Caco-2 (cell line): Measurements from ENCODE around the gene FRMD6. TPM values are rescaled to one million over a fixed set of nuclear protein-coding genes. Genes with fewer than 3 reads are reported as not detected.

Experiments used
- BruUV-seq: library from RNA; stranded (reverse); fragments of 400-500 nt; replicated peaks from 2 replicates; lab custom pipeline; 2021; lab: Mats Ljungman, UMichigan
- CTCF ChIA-PET: fragments of 300-600 bp; sonication (Branson Sonifier 250); formaldehyde crosslinking; loops from one replicate; lab custom pipeline; 2022; ENCODE audit warnings: antibody characterized with exemption; lab: Charles Lee
- POLR2A ChIA-PET: fragments of 300-600 bp; sonication (Branson Sonifier 250); formaldehyde crosslinking; loops from one replicate; lab custom pipeline; 2022; ENCODE audit warnings: antibody characterized with exemption; lab: Charles Lee
- DNase-seq, 2 experiments: peaks; one replicate each; pipeline versions ENCODE4 v3.0.0 to v3.0.0-alpha.2; 2020 to 2022
- H3K27me3 ChIP-seq: replicated peaks from 2 replicates; pipeline ENCODE4 v1.6.0; 2011; ENCODE audit warnings: low read length; ENCODE audit not compliant: control insufficient read depth, insufficient read depth
- H3K36me3 ChIP-seq: 2 replicates; pipeline ENCODE4 v1.5.1; 2011; ENCODE audit warnings: low read length; ENCODE audit not compliant: control insufficient read depth, insufficient read depth
- H3K4me1 ChIP-seq: fragments of 250-450 bp; sonication (Bioruptor Pico); 2 replicates; pipeline ENCODE4 v1.5.1; 2020; ENCODE audit warnings: mild to moderate bottlenecking
- H3K4me3 ChIP-seq: 2 replicates; pipeline ENCODE4 v1.5.1; 2011; ENCODE audit warnings: low read depth, mild to moderate bottlenecking, control low read depth, low read length
- H3K9me3 ChIP-seq: fragments of 250-450 bp; sonication (Bioruptor Pico); 2 replicates; pipeline ENCODE4 v1.5.1; 2020; ENCODE audit warnings: mild to moderate bottlenecking, moderate library complexity
- H3K27ac Mint-ChIP-seq: one replicate; pipeline ENCODE4 v1.8.0; 2022; ENCODE audit warnings: mixed read lengths; ENCODE audit not compliant: unreplicated experiment
- H3K27me3 Mint-ChIP-seq: one replicate; pipeline ENCODE4 v1.8.0; 2022; ENCODE audit warnings: mixed read lengths; ENCODE audit not compliant: insufficient read depth, unreplicated experiment
- H3K36me3 Mint-ChIP-seq: one replicate; pipeline ENCODE4 v1.8.0; 2022; ENCODE audit warnings: mild to moderate bottlenecking, mixed read lengths; ENCODE audit not compliant: insufficient read depth, unreplicated experiment
- H3K4me1 Mint-ChIP-seq: one replicate; pipeline ENCODE4 v1.8.0; 2022; ENCODE audit warnings: low read depth, mixed read lengths; ENCODE audit not compliant: unreplicated experiment
- H3K4me3 Mint-ChIP-seq: one replicate; pipeline ENCODE4 v1.8.0; 2022; ENCODE audit warnings: mild to moderate bottlenecking, moderate library complexity, mixed read lengths; ENCODE audit not compliant: unreplicated experiment
- H3K9me3 Mint-ChIP-seq: one replicate; pipeline ENCODE4 v1.8.0; 2022; ENCODE audit warnings: mixed read lengths; ENCODE audit not compliant: unreplicated experiment
- CTCF ChIP-seq, 2 experiments: fragments of 200-600 bp in 1 of 2; IDR thresholded peaks; 1 replicate in 1 of 2; 2 replicates in 1 of 2; pipeline versions ENCODE4 v1.5.1 to v1.8.0; 2011 to 2022; ENCODE audit warnings: antibody characterized with exemption in 1 of 2, control low read depth in 1 of 2, inconsistent platforms in 1 of 2, low read depth in 1 of 2, low read length in 1 of 2, mild to moderate bottlenecking in 1 of 2, moderate library complexity in 1 of 2; ENCODE audit not compliant: insufficient read depth in 1 of 2, severe bottlenecking in 1 of 2, unreplicated experiment in 1 of 2
- intact Hi-C: fragments of 100-400 bp; cut with micrococcal nuclease; formaldehyde crosslinking; loops from one replicate; pipeline ENCODE4 v1.10.0; 2022; ENCODE audit not compliant: unreplicated experiment
- total RNA-seq: library from RNA; stranded (reverse); gene quantifications from 2 replicates; pipeline ENCODE4 v1.2.3, GENCODE V29; 2022

FRMD6 gene
- total RNA-seq, 1 experiment from 2014 or later: 35.7 TPM

DNA sequence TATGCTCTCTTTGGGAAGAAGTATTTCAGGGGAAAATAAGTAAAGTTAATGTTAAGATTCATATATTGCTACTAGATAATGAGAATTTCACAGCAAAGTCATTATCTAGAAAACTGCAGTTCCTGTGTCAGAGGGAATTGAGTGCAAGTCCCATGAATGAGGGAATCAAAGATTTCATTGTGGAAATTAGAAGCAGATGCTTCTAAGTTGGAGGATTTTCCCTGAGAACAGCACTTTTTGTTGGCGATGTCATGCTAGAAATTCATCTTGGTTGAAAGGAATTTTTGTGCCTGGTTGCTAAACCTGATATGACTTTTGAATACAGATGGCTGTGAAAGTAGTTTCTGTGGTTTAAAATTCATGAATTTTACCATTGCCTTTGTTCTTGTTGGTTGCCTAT is 25.6 kb downstream of the FRMD6 start:
- no peaks in the 10 kb centered on the region for H3K27me3 ChIP-seq
- POLR2A ChIA-PET: no interaction called here
- no peak for DNase-seq
- no TSS peak for BruUV-seq
- CTCF ChIA-PET: interaction anchor here (0.8 kb wide), 1 partner anchor 26 kb away, joined by 3 read pairs; the partner anchor contains the start of gene FRMD6
- Mint-ChIP-seq H3K27ac (no peak overlapping the region), H3K27me3 (no peaks in the 10 kb centered on the region), H3K36me3 (peaks cover 10% of the 10 kb centered on the region), H3K9me3 (no peaks in the 10 kb centered on the region), H3K4me1 (peaks cover 21% of the 10 kb centered on the region), H3K4me3 (no peak overlapping the region)
- H3K4me1 ChIP-seq: peaks cover 18% of the 10 kb centered on the region; the same call in 1 of the 2 replicates
- H3K9me3 ChIP-seq: no peaks in the 10 kb centered on the region
- H3K36me3 ChIP-seq: no peaks in the 10 kb centered on the region
- intact Hi-C loops: no loop called here
- TF ChIP-seq CTCF (IDR thresholded peaks at IDR 0.05; ENCODE audit: insufficient read depth in 1 of 2, low read depth in 1 of 2, low read length in 1 of 2, severe bottlenecking in 1 of 2, unreplicated experiment in 1 of 2): no peak
- no peak overlapping the region for H3K4me3 ChIP-seq

- Mint-ChIP-seq H3K36me3 (peaks cover 10% of the 10 kb centered on the region), H3K27ac (no peak overlapping the region), H3K9me3 (no peaks in the 10 kb centered on the region), H3K4me1 (peaks cover 21% of the 10 kb centered on the region), H3K4me3 (no peak overlapping the region), H3K27me3 (no peaks in the 10 kb centered on the region)
- Histone ChIP-seq H3K4me1 (peaks cover 18% of the 10 kb centered on the region; the same call in 1 of the 2 replicates), H3K9me3 (no peaks in the 10 kb centered on the region), H3K36me3 (no peaks in the 10 kb centered on the region), H3K4me3 (no peak overlapping the region), H3K27me3 (no peaks in the 10 kb centered on the region)
- POLR2A ChIA-PET: no interaction called here
- CTCF ChIA-PET: no interaction called here
- intact Hi-C loops: no loop called here
- no peak for TF ChIP-seq CTCF (IDR thresholded peaks at IDR 0.05; ENCODE audit: insufficient read depth in 1 of 2, low read depth in 1 of 2, low read length in 1 of 2, severe bottlenecking in 1 of 2, unreplicated experiment in 1 of 2)
- no TSS peak for BruUV-seq
- no peak for DNase-seq
Observed at GRCh38 chr14:51677738-51678137, 26.0 kb downstream of the FRMD6 start.

DNA sequence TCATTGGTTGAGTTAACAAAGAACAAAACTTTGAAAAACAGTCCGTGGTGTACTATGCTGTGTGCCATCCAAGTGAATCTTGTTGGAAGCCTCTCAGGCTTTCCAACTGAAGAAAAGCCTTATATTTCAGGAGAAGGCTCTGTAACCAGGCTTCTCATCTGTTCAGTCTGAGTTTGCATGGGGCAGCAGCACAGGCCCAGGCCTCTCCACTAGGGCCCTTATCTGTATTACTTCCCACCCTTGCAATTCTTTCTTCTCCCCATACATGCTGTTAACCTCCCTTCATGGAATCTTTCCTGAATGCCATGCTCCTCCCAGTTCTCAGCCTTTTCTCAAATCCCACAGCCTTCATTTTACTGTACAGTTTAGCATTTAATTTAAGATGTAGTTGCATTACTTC is 28.3 kb downstream of the FRMD6 start:
- Mint-ChIP-seq H3K4me1 (peaks cover 19% of the 10 kb centered on the region), H3K27me3 (no peaks in the 10 kb centered on the region), H3K27ac (no peak overlapping the region), H3K36me3 (peaks cover 7% of the 10 kb centered on the region), H3K9me3 (no peaks in the 10 kb centered on the region), H3K4me3 (no peak overlapping the region)
- H3K9me3 ChIP-seq: no peaks in the 10 kb centered on the region
- no peak overlapping the region for H3K4me3 ChIP-seq
- H3K27me3 ChIP-seq: no peaks in the 10 kb centered on the region
- ChIA-PET POLR2A (no interaction called here), CTCF (no interaction called here)
- BruUV-seq: no TSS peak
- no peak for TF ChIP-seq CTCF (IDR thresholded peaks at IDR 0.05; ENCODE audit: insufficient read depth in 1 of 2, low read depth in 1 of 2, low read length in 1 of 2, severe bottlenecking in 1 of 2, unreplicated experiment in 1 of 2)
- intact Hi-C loops: no loop called here
- no peak for DNase-seq
- no peaks in the 10 kb centered on the region for H3K36me3 ChIP-seq
- peaks cover 18% of the 10 kb centered on the region; the same call in 1 of the 2 replicates for H3K4me1 ChIP-seq
